Measurements from ENCODE around the gene ZFP90. TPM values are rescaled to one million over a fixed set of nuclear protein-coding genes. Genes with fewer than 3 reads are reported as not detected.

The ZFP90 gene
- total RNA-seq, 1 experiment from 2014 or later, result 12.8 TPM

DNA sequence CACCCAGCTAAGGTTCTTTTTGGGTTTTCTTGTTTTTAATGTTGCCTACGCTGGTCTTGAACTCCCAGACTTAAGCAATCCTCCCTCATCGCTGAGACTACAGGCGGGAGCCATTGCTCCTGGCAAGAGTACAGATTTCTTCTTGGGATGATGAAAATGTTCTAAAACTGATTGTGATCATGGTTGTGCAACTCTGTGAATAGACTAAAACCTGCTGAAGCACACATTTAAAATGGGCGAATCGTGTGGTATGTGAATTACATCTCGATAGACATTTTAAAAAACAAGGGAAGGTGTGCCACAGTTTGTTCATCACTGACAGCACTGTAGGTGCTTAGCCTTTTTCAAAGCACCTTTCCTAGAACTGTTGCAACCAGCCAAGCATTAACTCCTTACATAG is 57.2 kb downstream of the ZFP90 start:
- Histone ChIP-seq H3K23ac (ENCODE audit: insufficient read length, low read depth, low read length) (no peak overlapping the region), H3K4ac (ENCODE audit: low read depth, low read length) (no peak overlapping the region), H2BK12ac (ENCODE audit: insufficient read length, low read depth, low read length) (no peak overlapping the region), H3K4me1 (ENCODE audit: insufficient read depth, low read length) (no peaks in the 10 kb centered on the region), H3K4me2 (ENCODE audit: insufficient read depth, insufficient read length, low read length) (no peak overlapping the region), H4K20me1 (ENCODE audit: control insufficient read depth, insufficient read depth, insufficient read length) (no peaks in the 10 kb centered on the region), H3K27me3 (ENCODE audit: insufficient read depth, low read length) (no peaks in the 10 kb centered on the region), H2BK120ac (ENCODE audit: low read depth, low read length, poor library complexity, severe bottlenecking) (no peak overlapping the region), H3K18ac (ENCODE audit: insufficient read length, low read depth, low read length) (no peak overlapping the region), H2BK20ac (ENCODE audit: low read depth, low read length, poor library complexity, severe bottlenecking) (no peak overlapping the region), H4K8ac (replicated peaks; ENCODE audit: insufficient read length, low read depth, low read length) (no peak overlapping the region), H3K79me1 (ENCODE audit: insufficient read depth, low read depth, low read length, poor library complexity, severe bottlenecking) (no peaks in the 10 kb centered on the region), H4K91ac (ENCODE audit: insufficient read length, low read depth, low read length) (no peak overlapping the region), H3K23me2 (ENCODE audit: insufficient read length, low read depth, low read length, poor library complexity, severe bottlenecking) (no peaks in the 10 kb centered on the region), H3T11ph (ENCODE audit: low read length) (no peak overlapping the region), H4K5ac (ENCODE audit: insufficient read length, low read depth, low read length) (no peak overlapping the region), H3K79me2 (ENCODE audit: insufficient read depth, low read length) (no peaks in the 10 kb centered on the region), H2BK5ac (ENCODE audit: insufficient read length, low read length) (no peak overlapping the region), H2AK5ac (ENCODE audit: insufficient read length, low read length) (no peak overlapping the region), H3K56ac (ENCODE audit: insufficient read length, low read depth, low read length) (no peak overlapping the region), H3K9me3 (ENCODE audit: control insufficient read depth, low read depth, low read length) (no peaks in the 10 kb centered on the region), H3K9ac (ENCODE audit: extremely low read depth, insufficient read length, low read length) (no peak overlapping the region), H3K27ac (ENCODE audit: insufficient read length, low read depth, low read length) (no peak overlapping the region), H3K14ac (ENCODE audit: insufficient read depth, low read length) (no peak overlapping the region), H2BK15ac (ENCODE audit: low read depth, low read length) (no peak overlapping the region), H2AFZ (ENCODE audit: low read length) (no peak overlapping the region)
- TF ChIP-seq, protein P1, sequence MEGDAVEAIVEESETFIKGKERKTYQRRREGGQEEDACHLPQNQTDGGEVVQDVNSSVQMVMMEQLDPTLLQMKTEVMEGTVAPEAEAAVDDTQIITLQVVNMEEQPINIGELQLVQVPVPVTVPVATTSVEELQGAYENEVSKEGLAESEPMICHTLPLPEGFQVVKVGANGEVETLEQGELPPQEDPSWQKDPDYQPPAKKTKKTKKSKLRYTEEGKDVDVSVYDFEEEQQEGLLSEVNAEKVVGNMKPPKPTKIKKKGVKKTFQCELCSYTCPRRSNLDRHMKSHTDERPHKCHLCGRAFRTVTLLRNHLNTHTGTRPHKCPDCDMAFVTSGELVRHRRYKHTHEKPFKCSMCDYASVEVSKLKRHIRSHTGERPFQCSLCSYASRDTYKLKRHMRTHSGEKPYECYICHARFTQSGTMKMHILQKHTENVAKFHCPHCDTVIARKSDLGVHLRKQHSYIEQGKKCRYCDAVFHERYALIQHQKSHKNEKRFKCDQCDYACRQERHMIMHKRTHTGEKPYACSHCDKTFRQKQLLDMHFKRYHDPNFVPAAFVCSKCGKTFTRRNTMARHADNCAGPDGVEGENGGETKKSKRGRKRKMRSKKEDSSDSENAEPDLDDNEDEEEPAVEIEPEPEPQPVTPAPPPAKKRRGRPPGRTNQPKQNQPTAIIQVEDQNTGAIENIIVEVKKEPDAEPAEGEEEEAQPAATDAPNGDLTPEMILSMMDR (conservative IDR thresholded peaks at IDR 0.05), result no peak
- Mint-ChIP-seq H3K9me3 (peaks cover 6 to 13% of the 10 kb centered on the region in 2 experiments; a peak in 4 of 5 replicates), H3K4me1 (peaks cover 5 to 7% of the 10 kb centered on the region in 2 experiments), H3K36me3 (ENCODE audit: insufficient read depth in 1 of 3, low read depth in 3 of 3) (peaks cover 4 to 16% (median 6%) of the 10 kb centered on the region in 3 experiments; a peak in 6 of 7 replicates), H3K4me3 (no peak overlapping the region), H3K27ac (no peak overlapping the region), H3K27me3 (ENCODE audit: low read depth) (no peaks in the 10 kb centered on the region)
- no CpG with 5 or more reads among the region's 6 CpGs for WGBS (ENCODE audit: extremely low coverage, insufficient read length, low lambda C conversion rate)
- no peak for DNase-seq

Measured in H9 (cell line).